ENCODE measurements around the gene SACS. TPM values are rescaled to one million over a fixed set of nuclear protein-coding genes. Genes with fewer than 3 reads are reported as not detected.

The SACS gene
- total RNA-seq, 2 donors from 2014 or later: 36.8 to 47.6 TPM

GRCh38 chr13:23461544-23461943, 28.0 kb upstream of the SACS start:
- Histone ChIP-seq H3K36me3 (no peaks in the 10 kb centered on the region), H3K27me3 (replicated peaks; ENCODE audit: insufficient read depth) (no peaks in the 10 kb centered on the region), H3K4me1 (ENCODE audit: control insufficient read depth in 1 of 2, low read depth in 2 of 2) (peaks cover 17 to 24% of the 10 kb centered on the region in 2 donors), H3K9me3 (no peaks in the 10 kb centered on the region), H3K4me3 (no peak overlapping the region), H3K27ac (peak overlapping the region; percentile 33 to 87)
- ATAC-seq (ENCODE audit: insufficient number of reproducible peaks, low FRiP score, low read depth) (no peak), DNase-seq (ENCODE audit: low spot score) (no peak)
- no peak for TF ChIP-seq CTCF (IDR thresholded peaks at IDR 0.05)

DNA sequence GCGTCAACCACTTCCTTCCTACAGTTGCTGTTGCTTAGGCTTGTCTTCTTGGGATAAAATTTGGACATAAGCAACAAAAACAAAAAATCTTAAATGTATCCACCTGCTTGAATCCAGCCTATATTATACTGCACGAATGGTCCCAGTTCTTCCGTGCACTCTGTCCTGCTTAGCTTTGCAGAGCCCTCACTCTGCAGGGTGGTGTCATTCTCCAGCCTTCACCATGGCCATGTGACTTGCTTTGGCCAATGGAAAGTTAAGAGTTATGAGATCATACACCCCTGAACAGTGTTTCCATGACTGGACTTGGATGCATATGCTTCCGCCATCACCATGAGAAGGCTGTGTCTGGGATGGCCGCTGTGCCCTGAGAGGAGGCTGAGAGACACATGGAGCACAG, 27.4 kb upstream of the SACS start:
- Histone ChIP-seq H3K9me3 (no peaks in the 10 kb centered on the region), H3K27me3 (replicated peaks; ENCODE audit: insufficient read depth) (no peaks in the 10 kb centered on the region), H3K36me3 (no peaks in the 10 kb centered on the region), H3K4me3 (no peak overlapping the region), H3K4me1 (ENCODE audit: control insufficient read depth in 1 of 2, low read depth in 2 of 2) (peaks cover 15 to 24% of the 10 kb centered on the region in 2 donors), H3K27ac (no peak overlapping the region)
- no peak for TF ChIP-seq CTCF (IDR thresholded peaks at IDR 0.05)
- ATAC-seq (ENCODE audit: insufficient number of reproducible peaks, low FRiP score, low read depth) (no peak), DNase-seq (ENCODE audit: low spot score) (no peak)

GRCh38 chr13:23460309-23460708, 26.8 kb upstream of the SACS start:
- ATAC-seq (ENCODE audit: insufficient number of reproducible peaks, low FRiP score, low read depth): no peak
- no peaks in the 10 kb centered on the region for H3K36me3 ChIP-seq
- no peak overlapping the region for H3K4me3 ChIP-seq
- H3K9me3 ChIP-seq: no peaks in the 10 kb centered on the region
- peaks cover 15 to 24% of the 10 kb centered on the region in 2 donors for H3K4me1 ChIP-seq (ENCODE audit: control insufficient read depth in 1 of 2, low read depth in 2 of 2)
- no peak for DNase-seq (ENCODE audit: low spot score)
- no peaks in the 10 kb centered on the region for H3K27me3 ChIP-seq (replicated peaks; ENCODE audit: insufficient read depth)
- TF ChIP-seq CTCF (IDR thresholded peaks at IDR 0.05): no peak
- no peak overlapping the region for H3K27ac ChIP-seq

DNA sequence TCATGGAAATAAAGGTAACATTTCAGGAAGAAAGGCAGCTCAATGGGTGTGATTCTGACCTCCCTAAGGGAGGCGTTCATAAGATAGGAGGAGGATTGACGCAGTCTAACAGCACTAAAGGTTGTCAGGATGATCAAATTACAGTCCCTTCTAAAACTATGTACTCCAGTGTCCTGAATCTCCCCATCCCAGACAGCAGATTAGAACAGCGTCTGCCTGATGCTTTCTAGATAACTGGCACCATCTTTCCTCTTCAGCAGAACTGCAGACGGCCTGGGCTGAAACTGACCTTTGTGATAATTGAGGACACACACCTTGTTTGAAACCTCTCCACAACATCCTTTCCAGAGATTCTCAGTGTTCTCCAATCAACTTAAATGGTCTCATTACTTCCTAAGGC, 25.5 kb upstream of the SACS start:
- no peak overlapping the region for H3K27ac ChIP-seq
- no peak for DNase-seq (ENCODE audit: low spot score)
- TF ChIP-seq CTCF (IDR thresholded peaks at IDR 0.05): no peak

DNA sequence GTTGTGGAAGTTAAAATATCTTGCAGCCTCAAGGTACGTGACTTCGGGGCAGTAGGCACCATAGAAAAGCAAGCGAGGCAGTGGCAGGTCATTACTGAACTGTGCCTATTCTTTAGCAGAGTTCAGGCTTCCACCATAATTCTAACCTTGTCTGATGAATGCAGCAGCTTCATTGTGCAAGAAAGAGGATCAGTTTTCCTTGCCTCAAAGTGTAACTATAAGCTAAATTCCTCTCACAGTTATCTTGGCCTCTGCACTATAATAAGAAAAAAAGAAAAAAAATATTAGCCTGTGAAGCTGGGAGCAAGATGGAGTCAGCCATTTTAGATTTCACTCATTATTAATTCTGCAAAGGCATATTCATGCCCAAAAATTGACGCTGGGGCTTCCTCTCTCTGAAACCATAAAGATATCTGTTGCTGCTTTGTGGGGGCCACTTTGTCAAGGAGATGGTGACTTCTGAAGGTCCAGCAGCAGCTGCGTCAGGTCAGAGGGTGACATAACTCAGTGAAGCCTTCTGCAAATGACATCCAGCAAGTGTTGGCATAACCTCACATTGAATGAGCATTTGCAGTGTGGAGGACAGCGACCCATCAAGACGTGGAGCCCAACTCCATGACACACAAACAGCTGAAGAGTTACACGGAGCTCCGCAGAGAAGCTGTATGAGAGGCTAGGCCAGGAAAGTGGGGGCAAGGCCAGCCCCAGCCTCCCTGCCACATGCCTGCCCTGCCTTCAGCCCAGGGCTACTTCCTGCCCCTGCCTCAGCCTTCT, 23.1 kb upstream of the SACS start:
- Histone ChIP-seq H3K27me3 (replicated peaks; ENCODE audit: insufficient read depth) (no peaks in the 10 kb centered on the region), H3K36me3 (no peaks in the 10 kb centered on the region), H3K9me3 (no peaks in the 10 kb centered on the region), H3K4me3 (no peak overlapping the region), H3K27ac (no peak overlapping the region), H3K4me1 (ENCODE audit: control insufficient read depth in 1 of 2, low read depth in 2 of 2) (peaks cover under 1 to 1% of the 10 kb centered on the region in 2 donors)
- no peak for TF ChIP-seq CTCF (IDR thresholded peaks at IDR 0.05)
- ATAC-seq (ENCODE audit: insufficient number of reproducible peaks, low FRiP score, low read depth) (no peak), DNase-seq (ENCODE audit: low spot score) (no peak)

More for the DNA sequence above, 25.5 kb upstream of the SACS start:
- H3K27me3 ChIP-seq (replicated peaks; ENCODE audit: insufficient read depth): no peaks in the 10 kb centered on the region
- H3K4me1 ChIP-seq (ENCODE audit: control insufficient read depth in 1 of 2, low read depth in 2 of 2): peaks cover 15 to 24% of the 10 kb centered on the region in 2 donors
- H3K4me3 ChIP-seq: no peak overlapping the region
- no peaks in the 10 kb centered on the region for H3K9me3 ChIP-seq
- no peaks in the 10 kb centered on the region for H3K36me3 ChIP-seq
- no peak for ATAC-seq (ENCODE audit: insufficient number of reproducible peaks, low FRiP score, low read depth)

Data from thoracic aorta (tissue), 2 donors.